SU-DHL-6 (cell line): ENCODE measurements around the gene EYS.

Source experiments
- H2AFZ ChIP-seq: fragments of 200-600 bp; sonication (generic); 2 replicates; pipeline ENCODE4 v1.6.1; 2014; ENCODE audit warnings: low read depth, mild to moderate bottlenecking, moderate library complexity, mixed read lengths, antibody characterized with exemption, low read length; ENCODE audit not compliant: severe bottlenecking
- H3F3A ChIP-seq: fragments of 200-600 bp; shearing (Covaris generic); 2 replicates; pipeline ENCODE4 v1.6.0; 2016; ENCODE audit warnings: antibody characterized with exemption, mild to moderate bottlenecking; ENCODE audit not compliant: insufficient read depth
- H3K27ac ChIP-seq: fragments of 200-600 bp; sonication (generic); 2 replicates; pipeline ENCODE4 v1.5.1; 2016; ENCODE audit warnings: low read depth, mild to moderate bottlenecking, low read length, moderate library complexity, mixed read lengths
- H3K27me3 ChIP-seq: fragments of 200-600 bp; sonication (generic), shearing (Covaris generic); 2 replicates; pipeline ENCODE4 v1.6.0; 2014; ENCODE audit warnings: mild to moderate bottlenecking, low read length
- H3K36me3 ChIP-seq: fragments of 200-600 bp; sonication (generic); 2 replicates; pipeline ENCODE4 v1.6.1; 2014; ENCODE audit warnings: mild to moderate bottlenecking, low read length, mixed read lengths
- H3K4me2 ChIP-seq: fragments of 300-600, 200-600 bp; shearing (Covaris generic), sonication (generic); 2 replicates; pipeline ENCODE4 v1.6.0; 2014; ENCODE audit warnings: low read length, low read depth, mild to moderate bottlenecking; ENCODE audit not compliant: poor library complexity, severe bottlenecking
- H3K4me3 ChIP-seq: fragments of 200-600 bp; sonication (generic); 2 replicates; pipeline ENCODE4 v1.5.1; 2014; ENCODE audit warnings: antibody characterized with exemption, low read length, mild to moderate bottlenecking, mixed read lengths; ENCODE audit not compliant: insufficient read depth, poor library complexity, severe bottlenecking
- H3K79me2 ChIP-seq: fragments of 200-600 bp; sonication (generic); 2 replicates; pipeline ENCODE4 v1.6.1; 2014; ENCODE audit warnings: mild to moderate bottlenecking, low read length, moderate library complexity; ENCODE audit not compliant: insufficient read depth
- H3K9ac ChIP-seq: fragments of 200-600 bp; sonication (generic); 2 replicates; pipeline ENCODE4 v1.7.0; 2014; ENCODE audit warnings: mild to moderate bottlenecking, low read length
- H3K9me2 ChIP-seq: fragments of 200-600 bp; sonication (generic); replicated peaks from 2 replicates; pipeline ENCODE4 v1.6.1; 2014; ENCODE audit warnings: low read length; ENCODE audit not compliant: insufficient read depth
- H3K9me3 ChIP-seq: fragments of 200-600 bp; sonication (generic); 2 replicates; pipeline ENCODE4 v1.6.1; 2014; ENCODE audit warnings: low read length, mixed read lengths; ENCODE audit not compliant: insufficient read depth
- H4K20me1 ChIP-seq: fragments of 200-600 bp; sonication (generic); 2 replicates; pipeline ENCODE4 v1.6.1; 2014; ENCODE audit warnings: low read depth, mild to moderate bottlenecking, antibody characterized with exemption, low read length, moderate library complexity, mixed read lengths
- CTCF ChIP-seq: fragments of 200-600 bp; sonication (generic); IDR thresholded peaks from one replicate; pipeline ENCODE4 v1.5.1; 2017; ENCODE audit warnings: antibody characterized with exemption, mild to moderate bottlenecking, low read length, moderate library complexity; ENCODE audit not compliant: insufficient read depth, poor library complexity, severe bottlenecking
- EZH2phosphoT487 ChIP-seq: fragments of 200-600 bp; sonication (generic), shearing (Covaris generic); conservative IDR thresholded peaks from 2 replicates; pipeline ENCODE4 v1.6.1; 2018; ENCODE audit warnings: mild to moderate bottlenecking, antibody characterized with exemption, low read length, moderate library complexity, mixed read lengths

The EYS gene

DNA sequence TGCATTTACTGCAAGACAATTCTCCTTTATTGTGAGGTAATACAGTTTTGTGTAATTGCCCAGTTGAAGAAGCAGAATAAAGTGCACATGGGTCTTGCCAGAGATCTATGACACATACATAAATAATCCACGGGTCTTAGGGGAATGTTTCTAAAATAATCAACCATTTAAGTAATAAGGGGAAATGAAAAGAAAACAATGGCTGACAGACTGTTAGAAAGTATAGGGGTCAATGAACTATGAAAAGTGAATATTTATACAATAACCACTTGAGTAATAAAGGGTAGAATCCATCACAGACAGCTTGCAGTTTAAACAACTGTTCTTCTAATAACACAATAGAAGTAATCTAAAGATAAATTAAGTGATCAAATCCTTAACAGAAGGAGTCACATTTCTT lies 477.2 kb downstream of the EYS start:
- Histone ChIP-seq H3K9ac (no peak overlapping the region), H4K20me1 (no peaks in the 10 kb centered on the region), H3K36me3 (no peaks in the 10 kb centered on the region), H3K9me2 (no peaks in the 10 kb centered on the region), H3K27ac (no peak overlapping the region), H3K9me3 (no peaks in the 10 kb centered on the region), H3F3A (no peaks in the 10 kb centered on the region), H2AFZ (no peak overlapping the region), H3K4me3 (no peak overlapping the region), H3K27me3 (no peaks in the 10 kb centered on the region), H3K4me2 (no peak overlapping the region), H3K79me2 (no peaks in the 10 kb centered on the region)
- TF ChIP-seq CTCF (no peak), EZH2phosphoT487 (no peak)

GRCh38 chr6:65221153-65221552 lies 485.9 kb downstream of the EYS start:
- Histone ChIP-seq H3K9ac (no peak overlapping the region), H2AFZ (no peak overlapping the region), H3K4me3 (no peak overlapping the region), H3K4me2 (no peak overlapping the region), H3K9me3 (peaks cover 24% of the 10 kb centered on the region), H4K20me1 (no peaks in the 10 kb centered on the region), H3K9me2 (no peaks in the 10 kb centered on the region), H3K27me3 (no peaks in the 10 kb centered on the region), H3K36me3 (no peaks in the 10 kb centered on the region), H3K27ac (no peak overlapping the region), H3K79me2 (no peaks in the 10 kb centered on the region), H3F3A (no peaks in the 10 kb centered on the region)
- TF ChIP-seq CTCF: no peak
- TF ChIP-seq EZH2phosphoT487: no peak

GRCh38 chr6:65202738-65203137 lies 504.3 kb downstream of the EYS start:
- no peaks in the 10 kb centered on the region for H3K79me2 ChIP-seq
- H3K9ac ChIP-seq: no peak overlapping the region
- no peaks in the 10 kb centered on the region for H3K27me3 ChIP-seq
- no peaks in the 10 kb centered on the region for H3K9me2 ChIP-seq
- TF ChIP-seq EZH2phosphoT487: no peak
- no peak for TF ChIP-seq CTCF
- H3K4me2 ChIP-seq: no peak overlapping the region
- H3K9me3 ChIP-seq: no peaks in the 10 kb centered on the region
- H3K27ac ChIP-seq: no peak overlapping the region
- H3K4me3 ChIP-seq: no peak overlapping the region
- H4K20me1 ChIP-seq: no peaks in the 10 kb centered on the region
- no peak overlapping the region for H2AFZ ChIP-seq
- H3F3A ChIP-seq: no peaks in the 10 kb centered on the region
- no peaks in the 10 kb centered on the region for H3K36me3 ChIP-seq

DNA sequence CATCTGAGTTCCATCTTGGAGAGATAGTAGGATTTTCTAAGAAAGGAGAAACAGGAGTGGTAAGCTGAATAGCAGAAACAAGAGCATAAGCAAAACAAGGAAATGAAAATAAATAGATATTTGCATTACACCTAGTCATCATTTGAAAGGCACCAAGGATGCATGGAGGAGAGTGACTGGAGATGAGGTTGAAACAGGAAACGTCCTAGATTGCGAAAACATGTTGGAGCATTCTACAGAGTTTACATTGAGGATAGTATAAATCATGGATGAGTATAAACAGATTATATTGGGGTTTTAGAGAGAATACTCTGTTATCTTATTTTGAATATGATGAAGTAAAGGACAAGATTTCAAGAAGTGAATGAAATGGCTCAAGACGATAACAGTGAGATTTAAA lies 507.3 kb downstream of the EYS start:
- no peak overlapping the region for H3K4me3 ChIP-seq
- H4K20me1 ChIP-seq: no peaks in the 10 kb centered on the region
- no peaks in the 10 kb centered on the region for H3K79me2 ChIP-seq
- H3F3A ChIP-seq: no peaks in the 10 kb centered on the region
- TF ChIP-seq CTCF (no peak), EZH2phosphoT487 (no peak)
- H3K9me3 ChIP-seq: no peaks in the 10 kb centered on the region
- no peak overlapping the region for H2AFZ ChIP-seq
- H3K9ac ChIP-seq: no peak overlapping the region
- H3K36me3 ChIP-seq: no peaks in the 10 kb centered on the region
- no peak overlapping the region for H3K27ac ChIP-seq
- no peak overlapping the region for H3K4me2 ChIP-seq
- no peaks in the 10 kb centered on the region for H3K27me3 ChIP-seq
- H3K9me2 ChIP-seq: no peaks in the 10 kb centered on the region
